ENCODE measurements around the gene RIC8A.

- TF ChIP-seq, protein P1, sequence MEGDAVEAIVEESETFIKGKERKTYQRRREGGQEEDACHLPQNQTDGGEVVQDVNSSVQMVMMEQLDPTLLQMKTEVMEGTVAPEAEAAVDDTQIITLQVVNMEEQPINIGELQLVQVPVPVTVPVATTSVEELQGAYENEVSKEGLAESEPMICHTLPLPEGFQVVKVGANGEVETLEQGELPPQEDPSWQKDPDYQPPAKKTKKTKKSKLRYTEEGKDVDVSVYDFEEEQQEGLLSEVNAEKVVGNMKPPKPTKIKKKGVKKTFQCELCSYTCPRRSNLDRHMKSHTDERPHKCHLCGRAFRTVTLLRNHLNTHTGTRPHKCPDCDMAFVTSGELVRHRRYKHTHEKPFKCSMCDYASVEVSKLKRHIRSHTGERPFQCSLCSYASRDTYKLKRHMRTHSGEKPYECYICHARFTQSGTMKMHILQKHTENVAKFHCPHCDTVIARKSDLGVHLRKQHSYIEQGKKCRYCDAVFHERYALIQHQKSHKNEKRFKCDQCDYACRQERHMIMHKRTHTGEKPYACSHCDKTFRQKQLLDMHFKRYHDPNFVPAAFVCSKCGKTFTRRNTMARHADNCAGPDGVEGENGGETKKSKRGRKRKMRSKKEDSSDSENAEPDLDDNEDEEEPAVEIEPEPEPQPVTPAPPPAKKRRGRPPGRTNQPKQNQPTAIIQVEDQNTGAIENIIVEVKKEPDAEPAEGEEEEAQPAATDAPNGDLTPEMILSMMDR (IDR thresholded peaks at IDR 0.05; ENCODE audit: poor library complexity, severe bottlenecking): no peak
- peak; percentile 59 for TF ChIP-seq REST (IDR thresholded peaks at IDR 0.05; ENCODE audit: borderline replicate concordance)
- TF ChIP-seq RAD21 (conservative IDR thresholded peaks at IDR 0.05): no peak
- TF ChIP-seq POLR2AphosphoS5 (IDR thresholded peaks at IDR 0.05): peak; percentile 94
- TF ChIP-seq MXI1 (conservative IDR thresholded peaks at IDR 0.05; ENCODE audit: poor library complexity, severe bottlenecking): peak; percentile 86
- TF ChIP-seq TAF1 (IDR thresholded peaks at IDR 0.05; ENCODE audit: low read depth): no peak
- TF ChIP-seq EZH2 (IDR thresholded peaks at IDR 0.05; ENCODE audit: borderline replicate concordance, insufficient read depth, low read length, poor library complexity, severe bottlenecking): no peak
- TF ChIP-seq EP300 (conservative IDR thresholded peaks at IDR 0.05; ENCODE audit: poor library complexity, severe bottlenecking): peak; percentile 54
Observed at GRCh38 chr11:236774-237767, 29.6 kb downstream of the RIC8A start, which contains the start of gene PSMD13.
